NK-92 (cell line): ENCODE measurements around the gene SERP1.
"Not testable (repeated sequence)": the region's sequence is repeated elsewhere in the genome, so short reads cannot be mapped to it uniquely, and the experiment has no call there.

Source experiments
- DNase-seq: peaks from one replicate; lab custom pipeline; 2025; ENCODE audit not compliant: unreplicated experiment; lab: John Stamatoyannopoulos, UW

SERP1 gene

GRCh38 chr3:150540297-150540696, 6.0 kb downstream of the SERP1 start:
- DNase-seq: no peak

DNA sequence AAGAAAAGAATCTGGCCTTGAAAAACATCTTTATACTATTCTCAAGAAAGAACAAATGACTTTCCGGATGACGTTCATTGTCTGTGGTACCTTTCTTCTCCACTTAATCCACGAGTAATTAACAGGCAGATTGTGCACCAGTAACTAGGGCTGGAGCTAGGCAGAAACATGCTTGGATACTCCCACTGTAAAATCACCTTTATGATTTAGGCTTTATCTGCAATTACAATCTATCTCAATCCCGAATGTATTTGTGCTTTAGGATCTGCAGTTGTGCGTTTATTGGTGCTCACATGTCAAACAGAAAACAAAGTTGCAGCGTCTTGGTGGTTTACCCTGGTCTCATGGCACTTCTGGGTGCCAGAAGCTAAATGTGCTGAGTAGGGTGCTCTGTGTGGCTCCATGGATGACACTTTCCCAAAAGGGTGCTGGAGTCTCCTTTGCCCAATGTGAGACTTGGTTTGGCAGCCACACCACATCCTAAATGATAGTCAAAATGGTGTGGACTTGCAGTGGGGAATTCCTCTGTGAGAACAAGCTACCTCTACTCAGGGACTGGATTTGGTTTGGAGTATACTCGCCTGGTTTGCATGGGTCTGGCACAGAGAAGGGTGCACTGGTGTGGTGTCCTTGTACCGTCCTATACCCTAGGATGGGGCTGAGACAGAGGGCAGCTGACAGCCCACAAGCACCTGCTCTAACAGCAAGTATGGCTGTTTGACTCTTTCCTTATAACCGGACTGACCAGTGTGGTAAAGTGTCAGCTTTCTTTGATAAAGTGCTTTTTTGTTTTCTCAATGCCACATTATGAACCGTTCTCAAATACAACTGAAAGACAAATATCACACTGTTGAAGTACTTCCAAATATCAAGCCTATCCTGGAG, 7.7 kb downstream of the SERP1 start:
- DNase-seq: no peak

DNA sequence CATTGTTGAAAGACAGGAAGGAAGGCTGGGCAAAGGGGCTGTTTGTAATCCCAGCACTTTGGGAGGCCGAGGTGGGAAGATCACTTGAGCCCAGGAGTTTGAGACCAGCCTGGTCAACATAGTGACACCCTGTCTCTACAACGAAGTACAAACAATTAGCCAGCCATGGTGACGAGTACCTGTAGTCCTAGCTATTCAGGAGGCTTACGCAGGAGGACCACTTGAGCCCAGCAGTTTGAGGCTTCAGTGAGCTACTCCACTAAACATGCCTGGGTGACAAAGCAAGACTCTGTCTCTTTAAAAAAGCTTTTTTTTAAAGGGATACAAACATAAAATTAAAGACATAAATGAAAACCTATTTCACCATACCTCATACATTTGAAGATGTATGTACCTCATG, 11.1 kb downstream of the SERP1 start:
- DNase-seq: no peak

DNA sequence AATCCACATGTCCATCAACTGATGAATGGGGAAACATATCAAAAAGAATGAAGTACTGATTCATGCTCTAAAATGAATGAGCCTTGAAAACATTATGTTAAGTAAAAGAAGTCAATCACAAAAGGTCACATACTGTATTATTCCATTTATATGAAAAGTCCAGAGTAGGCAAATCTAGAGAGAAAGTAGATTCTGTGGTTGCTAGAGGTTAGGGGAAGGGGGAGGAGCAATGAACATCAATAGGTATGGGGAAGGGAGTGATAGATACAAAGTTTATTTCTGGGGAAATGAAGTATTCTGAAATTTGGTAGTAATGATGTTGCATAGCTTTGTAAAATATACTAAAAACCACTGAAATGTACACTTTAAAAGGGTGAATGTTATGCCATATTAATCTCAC, 14.5 kb downstream of the SERP1 start:
- no peak for DNase-seq

DNA sequence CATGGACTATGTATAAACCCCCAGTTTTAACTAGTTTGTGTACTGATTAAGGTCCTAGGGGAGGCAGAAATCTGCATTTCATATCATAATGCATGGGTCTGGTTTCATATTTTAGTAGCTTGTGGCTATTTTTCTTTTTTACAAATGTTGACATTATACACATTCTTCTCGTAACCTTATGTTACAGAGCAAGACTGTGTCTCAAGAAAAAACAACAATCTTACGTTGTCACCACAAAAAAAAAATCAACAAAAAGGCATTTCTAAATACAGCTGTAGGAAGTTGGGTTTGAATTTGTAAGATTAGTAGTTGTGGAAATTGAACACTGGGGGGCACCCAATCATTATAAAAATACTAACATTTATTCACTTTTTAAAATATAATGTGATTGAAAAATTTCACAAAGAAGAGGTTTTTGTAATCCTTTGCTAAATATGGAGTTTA, 17.9 kb downstream of the SERP1 start:
- DNase-seq: no peak

DNA sequence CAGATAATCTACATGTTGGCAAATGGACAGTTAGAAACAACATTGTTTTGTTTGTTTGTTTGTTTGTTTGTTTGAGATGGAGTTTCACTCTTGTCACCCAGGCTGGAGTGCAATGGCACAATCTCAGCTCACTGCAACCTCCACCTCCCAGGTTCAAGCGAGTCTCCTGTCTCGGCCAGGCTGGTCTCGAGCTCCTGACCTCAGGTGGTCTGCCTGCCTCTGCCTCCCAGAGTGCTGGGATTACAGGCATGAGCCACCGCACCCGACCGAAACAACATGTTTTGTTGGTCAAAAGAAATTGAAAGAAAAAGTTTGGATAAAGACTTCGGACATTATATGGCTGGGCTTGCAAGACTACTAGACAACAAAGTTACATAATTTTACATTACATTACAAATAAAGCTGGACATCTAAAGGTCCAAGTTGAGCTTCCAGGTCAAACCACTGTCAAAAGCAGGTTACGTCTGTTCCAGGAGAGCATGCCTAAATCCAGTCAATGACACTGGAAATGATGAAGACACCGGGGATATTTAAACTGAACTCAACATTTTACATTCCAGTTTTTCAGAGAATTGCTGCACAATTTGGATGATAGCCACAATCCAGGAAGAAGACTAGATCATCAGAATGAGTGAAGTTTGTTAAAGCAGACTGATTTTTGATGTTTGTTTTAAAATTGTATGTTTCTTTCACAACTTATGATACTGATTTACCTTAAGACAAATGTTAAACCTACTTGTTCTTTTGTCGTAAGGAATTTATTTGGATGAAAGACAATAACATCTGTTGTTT, 18.6 kb downstream of the SERP1 start:
- no peak for DNase-seq

GRCh38 chr3:150523538-150523937, 22.8 kb downstream of the SERP1 start:
- no peak for DNase-seq

GRCh38 chr3:150521463-150521862, 24.8 kb downstream of the SERP1 start:
- no peak for DNase-seq

DNA sequence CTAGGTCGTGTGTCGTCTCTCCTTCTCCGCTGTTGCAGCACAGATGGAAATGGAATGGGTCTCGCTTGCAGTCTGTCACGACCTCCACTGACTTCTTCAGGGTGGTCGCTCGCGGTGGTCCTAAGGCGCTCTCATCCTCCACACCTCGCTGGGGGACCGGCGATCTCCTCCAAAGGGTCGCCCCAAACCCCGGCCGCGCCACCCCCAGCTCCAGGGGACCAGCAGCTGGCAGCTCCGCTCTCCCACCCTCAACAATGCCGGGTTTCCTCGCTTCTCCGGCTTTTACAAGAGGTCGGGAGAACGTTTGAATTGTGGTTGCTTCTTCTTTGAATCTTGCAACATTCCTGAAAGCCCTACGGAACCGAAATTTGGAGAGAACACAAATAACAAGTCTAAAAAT, 25.9 kb downstream of the SERP1 start:
- DNase-seq: no peak

DNA sequence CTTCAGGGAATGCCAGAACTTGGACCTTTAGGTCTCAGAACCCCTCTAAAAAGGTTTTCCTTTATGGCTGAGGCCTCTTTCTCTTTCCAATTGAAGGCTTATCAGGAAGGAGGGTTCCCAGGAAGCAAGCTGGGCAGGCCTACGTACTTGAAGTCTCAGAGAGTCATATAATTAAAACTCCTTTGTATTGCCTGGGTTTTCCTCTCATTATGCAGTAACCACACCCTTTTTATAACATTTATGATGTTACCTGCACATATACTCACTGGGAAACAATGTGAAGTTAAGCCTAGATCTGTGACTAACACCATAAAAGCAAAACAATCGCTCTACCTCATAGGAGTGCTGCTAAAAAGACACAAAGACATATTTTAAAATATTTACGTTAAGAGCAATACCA, 27.3 kb downstream of the SERP1 start:
- DNase-seq: no peak

GRCh38 chr3:150515210-150515609, 31.1 kb downstream of the SERP1 start:
- DNase-seq: no peak

GRCh38 chr3:150511122-150511821, 35.0 kb downstream of the SERP1 start:
- DNase-seq: no peak

GRCh38 chr3:150509780-150510179, 36.5 kb downstream of the SERP1 start:
- DNase-seq: no peak

DNA sequence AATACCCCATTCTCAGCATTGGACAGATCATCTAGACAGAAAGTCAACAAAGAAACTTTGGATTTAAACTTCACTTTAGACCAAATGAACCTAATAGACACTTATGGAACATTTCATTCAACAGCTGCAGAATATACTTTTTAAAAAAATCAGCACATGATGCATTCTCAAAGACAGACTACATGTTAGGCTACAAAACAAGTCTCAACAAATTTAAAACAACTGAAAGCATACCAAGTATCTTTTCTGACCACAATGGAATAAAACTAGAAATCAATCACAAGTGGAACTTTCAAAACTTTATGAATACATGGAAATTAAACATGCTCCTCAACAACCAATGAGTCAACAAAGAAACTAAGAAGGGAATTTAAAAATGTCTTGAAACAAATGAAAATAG, 37.9 kb downstream of the SERP1 start:
- no peak for DNase-seq

DNA sequence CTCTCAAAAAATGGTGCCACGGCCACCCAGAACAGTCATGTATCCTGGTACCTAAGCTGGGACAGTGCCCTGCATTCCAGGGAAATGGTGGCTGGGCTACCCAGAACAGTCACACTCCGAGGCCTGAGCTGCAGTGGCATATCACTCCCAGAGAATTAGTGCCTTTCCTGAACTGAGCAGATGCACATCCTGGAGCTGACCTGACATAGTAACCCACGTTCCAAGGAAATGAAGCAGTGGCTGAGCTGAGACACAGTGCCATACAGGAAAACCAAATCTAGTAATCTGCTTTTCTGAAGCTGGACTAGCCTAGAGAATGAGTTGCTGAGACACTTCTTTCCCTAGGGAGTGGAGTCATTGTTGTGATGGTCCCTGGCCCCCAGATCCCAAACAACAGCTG, 41.8 kb downstream of the SERP1 start:
- DNase-seq: no peak

DNA sequence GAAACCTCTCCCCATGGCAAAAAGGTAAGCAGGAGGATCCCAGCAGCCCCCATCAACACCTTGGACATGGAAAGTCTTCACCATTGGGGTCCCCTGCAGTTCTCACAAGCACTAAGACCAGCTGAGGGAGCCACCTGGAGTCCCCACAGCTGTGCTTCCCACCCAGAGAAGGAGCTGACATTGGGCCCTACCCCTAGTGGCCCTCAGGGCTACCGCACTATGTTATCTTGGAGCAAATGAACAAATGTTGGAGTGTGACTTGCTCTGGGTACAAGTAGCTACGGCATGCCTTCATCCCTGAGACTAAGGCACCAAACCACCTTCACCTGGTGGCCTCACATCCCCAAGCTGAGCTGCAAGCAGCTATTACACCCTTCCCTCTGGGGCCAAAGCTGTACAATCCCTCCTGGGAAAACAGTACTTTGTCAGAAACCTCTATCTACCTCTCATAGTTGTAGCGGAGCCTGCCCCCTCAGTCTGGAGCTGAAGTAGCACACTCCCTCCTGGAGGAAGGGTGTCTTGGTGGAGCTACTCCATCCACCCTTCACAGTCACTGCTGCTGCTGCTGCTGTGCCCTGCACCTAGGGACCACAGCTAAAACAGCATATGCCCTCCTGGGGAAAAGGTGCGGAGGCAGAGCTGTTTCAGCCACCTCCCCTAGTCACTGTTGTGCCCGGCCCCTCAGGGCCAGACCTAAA, 42.7 kb downstream of the SERP1 start:
- DNase-seq: no peak

- DNase-seq: not testable (repeated sequence)
Measured at GRCh38 chr3:150500960-150501359, 45.3 kb downstream of the SERP1 start.

DNA sequence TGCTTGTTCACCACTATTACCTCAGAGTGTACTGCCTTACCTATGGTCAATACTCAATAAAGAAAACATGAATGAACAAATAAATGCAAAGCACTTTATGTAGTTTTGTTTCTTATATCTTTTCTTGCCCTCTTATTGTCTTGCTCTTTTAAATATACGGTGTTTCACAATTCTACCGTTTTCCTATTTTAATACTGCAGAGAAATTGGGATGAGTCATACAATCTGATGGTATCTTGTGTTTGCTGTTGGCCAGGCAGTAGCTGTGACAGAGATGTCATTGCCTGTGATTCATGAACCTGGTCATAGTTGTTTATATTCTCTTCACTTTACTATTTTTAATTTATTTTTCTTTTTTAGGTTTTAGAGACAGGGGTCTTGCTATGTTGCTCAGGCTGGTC, 48.3 kb downstream of the SERP1 start:
- DNase-seq: no peak

GRCh38 chr3:150495563-150496168, 50.6 kb downstream of the SERP1 start:
- DNase-seq: no peak

GRCh38 chr3:150495149-150495548, 51.1 kb downstream of the SERP1 start:
- no peak for DNase-seq
